Right cardiac atrium (tissue), 5 donors: Measurements from ENCODE around the gene CCDC61. TPM values are rescaled to one million over a fixed set of nuclear protein-coding genes. Genes with fewer than 3 reads are reported as not detected.

Source experiments
- ATAC-seq, 2 donors: fragments of 200-7000 bp; cut with Tn5 transposase; one replicate each; pipeline versions ENCODE4 v1.8.0 to v1.9.1; 2020; ENCODE audit warnings: moderate library complexity in 2 of 2, mild to moderate bottlenecking in 1 of 2
- DNase-seq, 3 donors: peaks; one replicate each; pipeline ENCODE4 v3.0.0-alpha.2; 2020
- H3K27ac ChIP-seq: one replicate; pipeline ENCODE4 v1.5.1; 2013; ENCODE audit warnings: mild to moderate bottlenecking, low read length, control low read depth, moderate library complexity
- H3K27me3 ChIP-seq: one replicate; pipeline ENCODE4 v1.6.1; 2013; ENCODE audit not compliant: control insufficient read depth, insufficient read depth
- H3K4me1 ChIP-seq: one replicate; pipeline ENCODE4 v1.6.1; 2013; ENCODE audit warnings: low read length; ENCODE audit not compliant: control insufficient read depth, insufficient read depth
- H3K4me3 ChIP-seq: one replicate; pipeline ENCODE4 v1.5.1; 2013; ENCODE audit warnings: low read length, control low read depth
- H3K9me3 ChIP-seq: one replicate; pipeline ENCODE4 v1.6.1; 2013; ENCODE audit warnings: low read length; ENCODE audit not compliant: control insufficient read depth
- WGBS: extraction: QIAGEN DNeasy Blood & Tissue Kit; methylation state at CpG from one replicate; pipeline ENCODE4 v1.1.7; 2013; 5-methylcytosine and 5-hydroxymethylcytosine counted together
- intact Hi-C, 4 donors: fragments of 100-400 bp; cut with DNase I; formaldehyde crosslinking; loops; one replicate each; pipeline versions ENCODE4 v1.11.0 to v1.14.0; 2022 to 2023
- polyA plus RNA-seq: library from polyadenylated mRNA; stranded (reverse); fragments of 200-250 nt; gene quantifications from one replicate; pipeline ENCODE4 v1.2.3, GENCODE V29; 2013
- total RNA-seq, 4 donors: library from RNA; stranded (reverse); fragmentation: NEBNext Ultra II Directional; extraction: Animal tissue kit (Norgen Biotek cat#: 25700); gene quantifications; one replicate each; pipeline ENCODE4 v1.2.1, GENCODE V29; 2021
- donor health status: healthy with polysubstance abuse.
- donor health status: DM: no; HTN: yes; CAD: no.
- donor health status: DM: no; HTN: no; CAD: no.
- donor health status: DM: no; HTN: yes; CAD: no; lungs with severe emphysema.
- donor health status: DM: yes; HTN: yes; CAD: no.

CCDC61 gene
- total and polyA plus RNA-seq, 5 donors: 7.1 to 12.7 (median 9.4) TPM

DNA sequence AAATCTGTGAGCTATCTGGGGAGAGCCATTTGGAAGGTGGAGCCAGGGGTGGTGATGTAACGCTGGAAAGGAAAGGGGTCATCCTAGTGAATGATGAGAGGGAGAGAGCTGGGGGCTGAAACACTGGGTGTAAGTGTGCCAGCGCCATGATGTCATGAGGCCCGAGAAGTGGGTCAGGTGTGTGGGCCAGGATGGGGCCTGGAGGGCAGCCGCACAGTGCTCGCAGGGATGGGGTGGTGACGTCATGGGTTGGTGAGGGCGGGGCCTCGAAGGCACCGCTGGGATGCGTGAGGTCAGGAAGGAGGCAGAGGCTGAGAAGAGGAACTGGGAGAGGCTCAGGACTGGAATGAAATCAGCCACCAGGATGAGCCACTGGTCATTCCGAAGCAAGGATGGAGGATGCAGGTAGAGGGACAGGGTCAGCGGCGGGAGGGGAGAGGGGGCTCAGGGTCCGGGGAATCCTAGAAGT lies 4.4 kb downstream of the CCDC61 start:
- intact Hi-C loops: loop anchor here in 1 of 4 donors (10.0 kb wide), 1 partner anchor 95 kb away; the partner anchor contains the start of gene MYPOP
- 17% methylated on average over 14 of the region's 14 CpGs for WGBS

DNA sequence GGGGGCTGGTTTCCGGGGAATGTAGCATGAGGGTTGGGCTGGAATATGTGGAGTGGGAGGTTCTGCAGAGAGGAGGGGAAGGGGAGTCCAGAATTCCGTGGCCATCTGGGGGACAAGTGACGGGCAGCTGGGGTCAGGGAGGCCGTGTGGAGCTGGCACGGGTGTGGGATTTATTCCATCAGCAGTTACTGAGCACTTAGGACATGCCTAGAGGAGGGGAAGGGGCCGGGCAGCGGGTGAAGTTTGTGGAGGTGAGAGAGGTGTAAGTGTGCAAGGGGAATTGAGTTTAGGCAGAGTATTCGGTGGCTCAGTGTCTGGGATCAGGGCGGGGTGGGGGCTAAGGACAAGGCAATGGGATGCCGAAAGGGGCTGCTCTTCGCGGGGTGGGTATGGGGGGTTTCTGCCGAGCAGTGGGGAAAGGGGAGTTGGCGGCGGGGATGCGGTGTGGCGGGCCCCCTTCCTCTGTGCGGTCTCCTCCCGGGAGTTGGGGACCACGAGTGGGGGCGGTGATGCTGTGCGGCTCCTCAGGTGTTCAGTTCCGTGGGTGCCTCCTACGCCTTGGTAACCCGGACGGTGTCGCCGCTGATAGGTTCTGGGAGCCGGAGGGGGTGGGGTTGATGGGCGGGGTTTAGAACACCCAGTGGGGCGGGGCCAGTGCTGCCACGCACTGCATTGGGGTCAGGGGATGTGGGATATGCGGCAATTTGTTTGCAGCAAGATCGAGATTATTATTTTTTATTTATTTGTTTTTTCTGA lies 5.4 kb downstream of the CCDC61 start:
- ATAC-seq: peak; percentile 41 to 63
- Histone ChIP-seq H3K27ac (no peak overlapping the region), H3K27me3 (no peaks in the 10 kb centered on the region), H3K9me3 (no peaks in the 10 kb centered on the region), H3K4me3 (no peak overlapping the region), H3K4me1 (peaks cover 2% of the 10 kb centered on the region)
- peak; percentile 52 to 74 (median 74) for DNase-seq
- intact Hi-C loops: no loop called here
- WGBS: 6% methylated on average over 34 of the region's 34 CpGs

More for the DNA sequence above, 4.4 kb downstream of the CCDC61 start:
- ATAC-seq (no peak), DNase-seq (peak in 1 of 3 donors; percentile 68)
- H3K27me3 ChIP-seq: no peaks in the 10 kb centered on the region
- no peak overlapping the region for H3K4me3 ChIP-seq
- peaks cover 2% of the 10 kb centered on the region for H3K4me1 ChIP-seq
- no peak overlapping the region for H3K27ac ChIP-seq
- no peaks in the 10 kb centered on the region for H3K9me3 ChIP-seq

GRCh38 chr19:46002678-46003275 lies 7.5 kb downstream of the CCDC61 start:
- DNase-seq: no peak
- Histone ChIP-seq H3K4me3 (no peak overlapping the region), H3K27ac (no peak overlapping the region), H3K27me3 (no peaks in the 10 kb centered on the region), H3K9me3 (no peaks in the 10 kb centered on the region), H3K4me1 (peaks cover 2% of the 10 kb centered on the region)
- WGBS: 95% methylated on average over 15 of the region's 15 CpGs
- no peak for ATAC-seq
- intact Hi-C loops: no loop called here

GRCh38 chr19:46006411-46006810 lies 11.1 kb downstream of the CCDC61 start:
- 95% methylated on average over 13 of the region's 13 CpGs for WGBS
- intact Hi-C loops: no loop called here
- H3K4me3 ChIP-seq: no peak overlapping the region
- H3K27me3 ChIP-seq: no peaks in the 10 kb centered on the region
- H3K4me1 ChIP-seq: no peaks in the 10 kb centered on the region
- H3K9me3 ChIP-seq: no peaks in the 10 kb centered on the region
- DNase-seq (no peak), ATAC-seq (no peak)
- H3K27ac ChIP-seq: no peak overlapping the region

- Histone ChIP-seq H3K27me3 (no peaks in the 10 kb centered on the region), H3K27ac (no peak overlapping the region), H3K9me3 (no peaks in the 10 kb centered on the region), H3K4me3 (no peak overlapping the region), H3K4me1 (peaks cover 1% of the 10 kb centered on the region)
- intact Hi-C loops: no loop called here
- ATAC-seq (peak; percentile 69 to 82), DNase-seq (peak; percentile 59 to 80 (median 78))
- 62% methylated on average over 28 of the region's 28 CpGs for WGBS
Observed at GRCh38 chr19:46009530-46010510, 14.6 kb downstream of the CCDC61 start.

GRCh38 chr19:46014534-46014933 lies 19.3 kb downstream of the CCDC61 start:
- 51% methylated on average over 8 of the region's 8 CpGs for WGBS
- no peak overlapping the region for H3K27ac ChIP-seq
- H3K4me3 ChIP-seq: no peak overlapping the region
- no peaks in the 10 kb centered on the region for H3K9me3 ChIP-seq
- H3K4me1 ChIP-seq: peaks cover 4% of the 10 kb centered on the region
- DNase-seq: no peak
- intact Hi-C loops: no loop called here
- H3K27me3 ChIP-seq: no peaks in the 10 kb centered on the region
- no peak for ATAC-seq

DNA sequence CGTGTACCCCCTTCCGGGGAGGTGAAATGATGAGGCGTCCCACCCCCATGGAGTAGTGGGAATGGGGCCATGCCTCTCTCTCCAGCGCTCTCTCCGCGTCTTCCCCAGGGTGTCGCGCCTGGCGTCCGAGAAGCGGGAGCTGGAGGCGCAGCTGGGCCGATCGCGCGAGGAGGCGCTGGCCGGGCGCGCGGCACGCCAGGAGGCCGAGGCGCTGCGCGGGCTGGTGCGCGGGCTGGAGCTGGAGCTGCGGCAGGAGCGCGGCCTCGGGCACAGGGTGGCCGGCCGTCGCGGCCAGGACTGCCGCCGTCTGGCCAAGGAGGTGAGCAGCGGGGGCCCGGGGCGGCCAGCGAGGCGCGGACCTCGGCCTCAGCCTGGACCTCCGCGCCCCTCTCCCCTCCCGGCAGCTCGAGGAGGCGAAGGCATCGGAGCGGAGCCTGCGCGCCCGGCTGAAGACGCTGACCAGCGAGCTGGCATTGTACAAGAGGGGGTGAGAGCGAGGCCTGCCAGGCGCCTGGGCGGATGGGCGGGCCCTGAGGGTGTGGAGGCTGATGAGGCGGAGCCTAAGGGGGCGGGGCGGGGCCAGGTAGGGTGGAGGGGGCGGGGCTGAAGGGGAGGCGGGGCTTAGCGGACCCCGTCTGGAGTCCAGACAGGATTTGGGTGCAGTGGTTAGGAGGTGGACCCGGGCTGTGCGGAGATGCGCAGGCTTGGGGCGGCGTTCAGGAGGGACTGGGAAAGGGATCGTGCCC lies 19.8 kb downstream of the CCDC61 start:
- peak overlapping the region; percentile 94 for H3K4me3 ChIP-seq
- no peak overlapping the region for H3K27ac ChIP-seq
- whole genome bisulfite sequencing: 6% methylated on average over 74 of the region's 74 CpGs
- H3K27me3 ChIP-seq: no peaks in the 10 kb centered on the region
- DNase-seq (peak; percentile 65 to 86 (median 83)), ATAC-seq (peak; percentile 64 to 70)
- intact Hi-C loops: no loop called here
- H3K4me1 ChIP-seq: peaks cover 4% of the 10 kb centered on the region
- no peaks in the 10 kb centered on the region for H3K9me3 ChIP-seq

GRCh38 chr19:46015687-46016425 lies 20.6 kb downstream of the CCDC61 start:
- H3K27ac ChIP-seq: no peak overlapping the region
- DNase-seq: peak in 1 of 3 donors; percentile 60
- H3K27me3 ChIP-seq: no peaks in the 10 kb centered on the region
- H3K4me1 ChIP-seq: peaks cover 4% of the 10 kb centered on the region
- 4% methylated on average over 63 of the region's 63 CpGs for WGBS
- H3K4me3 ChIP-seq: peak overlapping the region; percentile 94
- H3K9me3 ChIP-seq: no peaks in the 10 kb centered on the region
- intact Hi-C loops: no loop called here
- ATAC-seq: peak; percentile 17 to 20

GRCh38 chr19:46016426-46017094 lies 21.3 kb downstream of the CCDC61 start:
- no peaks in the 10 kb centered on the region for H3K27me3 ChIP-seq
- peak overlapping the region; percentile 94 for H3K4me3 ChIP-seq
- ATAC-seq (peak; percentile 81 to 83), DNase-seq (peak; percentile 80 to 92 (median 91))
- no peak overlapping the region for H3K27ac ChIP-seq
- under 1% methylated on average over 48 of the region's 48 CpGs for WGBS
- no peaks in the 10 kb centered on the region for H3K9me3 ChIP-seq
- peaks cover 4% of the 10 kb centered on the region for H3K4me1 ChIP-seq
- intact Hi-C loops: no loop called here
